Memory B cell (primary cell): ENCODE results near the gene GNG10.
"Not testable (repeated sequence)": the region's sequence is repeated elsewhere in the genome, so short reads cannot be mapped to it uniquely, and the experiment has no call there.

Experiments used
- ATAC-seq: fragments of 150-1000 bp; cut with Tn5 transposase; 2 replicates; pipeline ENCODE4 v1.10.0; 2021; ENCODE audit warnings: low read depth, mild to moderate bottlenecking, moderate library complexity
- DNase-seq, 2 donors: peaks; one replicate each; pipeline ENCODE4 v3.0.0; 2022; ENCODE audit warnings: low spot score in 2 of 2
- H3K27ac Mint-ChIP-seq: one replicate; pipeline ENCODE4 v1.8.0; 2022; ENCODE audit warnings: mild to moderate bottlenecking, moderate library complexity, mixed read lengths
- H3K27me3 Mint-ChIP-seq: one replicate; pipeline ENCODE4 v1.8.0; 2022; ENCODE audit warnings: mixed read lengths
- H3K36me3 Mint-ChIP-seq: one replicate; pipeline ENCODE4 v1.8.0; 2022; ENCODE audit warnings: mild to moderate bottlenecking, mixed read lengths
- H3K4me1 Mint-ChIP-seq: one replicate; pipeline ENCODE4 v1.8.0; 2022; ENCODE audit warnings: mixed read lengths
- H3K4me3 Mint-ChIP-seq: one replicate; pipeline ENCODE4 v1.8.0; 2022; ENCODE audit warnings: mild to moderate bottlenecking, moderate library complexity, mixed read lengths
- H3K9me3 Mint-ChIP-seq: one replicate; pipeline ENCODE4 v1.8.0; 2022; ENCODE audit warnings: mixed read lengths

Gene GNG10

GRCh38 chr9:111661150-111661801 is at the start of gene GNG10:
Gene GNG10 (plus strand): TSS chr9:111661605. CDS start chr9:111661635, 30 bp downstream.
- Mint-ChIP-seq H3K27me3 (no peaks in the 10 kb centered on the region), H3K4me1 (peaks cover 23% of the 10 kb centered on the region)

GRCh38 chr9:111613436-111614040 is 47.9 kb upstream of the GNG10 start:
- Mint-ChIP-seq H3K36me3 (no peaks in the 10 kb centered on the region), H3K27me3 (peaks cover 21% of the 10 kb centered on the region), H3K4me3 (no peak overlapping the region), H3K27ac (no peak overlapping the region), H3K4me1 (no peaks in the 10 kb centered on the region), H3K9me3 (no peaks in the 10 kb centered on the region)
- DNase-seq (no peak), ATAC-seq (no peak)

More at GRCh38 chr9:111661150-111661801, at the start of gene GNG10:
- ATAC-seq: peak; percentile 92
- Mint-ChIP-seq H3K9me3 (no peaks in the 10 kb centered on the region), H3K4me3 (peak within 1 kb of the TSS; percentile 90), H3K36me3 (peaks cover 5% of the 10 kb centered on the region), H3K27ac (peak within 1 kb of the TSS; percentile 59)
- peak; percentile 50 to 72 for DNase-seq

GRCh38 chr9:111615928-111616327 is 45.5 kb upstream of the GNG10 start:
- H3K4me3 Mint-ChIP-seq: no peak overlapping the region
- no peaks in the 10 kb centered on the region for H3K36me3 Mint-ChIP-seq
- no peaks in the 10 kb centered on the region for H3K9me3 Mint-ChIP-seq
- H3K4me1 Mint-ChIP-seq: no peaks in the 10 kb centered on the region
- DNase-seq: no peak
- peaks cover 12% of the 10 kb centered on the region for H3K27me3 Mint-ChIP-seq
- H3K27ac Mint-ChIP-seq: no peak overlapping the region
- no peak for ATAC-seq

- H3K36me3 Mint-ChIP-seq, H3K4me3 Mint-ChIP-seq, H3K4me1 Mint-ChIP-seq, DNase-seq, H3K27ac Mint-ChIP-seq, H3K9me3 Mint-ChIP-seq, ATAC-seq: not testable (repeated sequence)
- H3K27me3 Mint-ChIP-seq: peaks cover 11% of the 10 kb centered on the region
Observed at GRCh38 chr9:111617349-111617748, 44.1 kb upstream of the GNG10 start.

GRCh38 chr9:111621895-111622480 is 39.4 kb upstream of the GNG10 start:
- no peak overlapping the region for H3K27ac Mint-ChIP-seq
- H3K9me3 Mint-ChIP-seq: no peaks in the 10 kb centered on the region
- peak; percentile 56 for ATAC-seq

GRCh38 chr9:111622626-111623025 is 38.8 kb upstream of the GNG10 start:
- Mint-ChIP-seq H3K36me3 (no peaks in the 10 kb centered on the region), H3K9me3 (no peaks in the 10 kb centered on the region), H3K4me3 (no peak overlapping the region), H3K4me1 (no peaks in the 10 kb centered on the region), H3K27me3 (peaks cover 4% of the 10 kb centered on the region), H3K27ac (no peak overlapping the region)
- no peak for DNase-seq
- no peak for ATAC-seq

More at GRCh38 chr9:111621895-111622480, 39.4 kb upstream of the GNG10 start:
- Mint-ChIP-seq H3K4me3 (no peak overlapping the region), H3K36me3 (no peaks in the 10 kb centered on the region), H3K27me3 (peaks cover 4% of the 10 kb centered on the region), H3K4me1 (no peaks in the 10 kb centered on the region)
- peak in 1 of 2 donors; percentile 19 for DNase-seq

GRCh38 chr9:111627260-111627963 is 34.0 kb upstream of the GNG10 start:
- no peaks in the 10 kb centered on the region for H3K36me3 Mint-ChIP-seq
- no peak overlapping the region for H3K4me3 Mint-ChIP-seq
- no peaks in the 10 kb centered on the region for H3K9me3 Mint-ChIP-seq
- H3K4me1 Mint-ChIP-seq: peaks cover 9% of the 10 kb centered on the region
- no peak for DNase-seq
- no peak overlapping the region for H3K27ac Mint-ChIP-seq
- peaks cover 3% of the 10 kb centered on the region for H3K27me3 Mint-ChIP-seq
- no peak for ATAC-seq

GRCh38 chr9:111628411-111628810 is 33.0 kb upstream of the GNG10 start:
- no peaks in the 10 kb centered on the region for H3K36me3 Mint-ChIP-seq
- DNase-seq (no peak), ATAC-seq (no peak)
- H3K27me3 Mint-ChIP-seq: peaks cover 1% of the 10 kb centered on the region
- no peak overlapping the region for H3K27ac Mint-ChIP-seq
- H3K4me1 Mint-ChIP-seq: peaks cover 13% of the 10 kb centered on the region
- no peaks in the 10 kb centered on the region for H3K9me3 Mint-ChIP-seq
- H3K4me3 Mint-ChIP-seq: no peak overlapping the region

- H3K4me3 Mint-ChIP-seq: peak overlapping the region; percentile 98
- H3K27me3 Mint-ChIP-seq: peaks cover 1% of the 10 kb centered on the region
- no peaks in the 10 kb centered on the region for H3K9me3 Mint-ChIP-seq
- peak overlapping the region; percentile 95 for H3K27ac Mint-ChIP-seq
- ATAC-seq (peak; percentile 20), DNase-seq (no peak)
- H3K4me1 Mint-ChIP-seq: peaks cover 19% of the 10 kb centered on the region
- peaks cover 2% of the 10 kb centered on the region for H3K36me3 Mint-ChIP-seq
Observed at GRCh38 chr9:111630182-111630963, 31.0 kb upstream of the GNG10 start.

GRCh38 chr9:111630964-111631213 is 30.5 kb upstream of the GNG10 start:
- Mint-ChIP-seq H3K36me3 (peaks cover 2% of the 10 kb centered on the region), H3K27me3 (peaks cover 1% of the 10 kb centered on the region), H3K4me1 (peaks cover 21% of the 10 kb centered on the region), H3K4me3 (peak overlapping the region; percentile 98), H3K9me3 (no peaks in the 10 kb centered on the region), H3K27ac (peak overlapping the region; percentile 95)
- ATAC-seq (no peak), DNase-seq (no peak)

- H3K4me1 Mint-ChIP-seq: peaks cover 21% of the 10 kb centered on the region
- ATAC-seq: peak; percentile 96
Observed at GRCh38 chr9:111631214-111631971, 30.0 kb upstream of the GNG10 start, which contains the start of gene DNAJC25. Gene DNAJC25 (plus strand): TSS chr9:111631334. CDS start chr9:111631408, 74 bp downstream.

GRCh38 chr9:111632060-111632459 is 29.3 kb upstream of the GNG10 start:
- Mint-ChIP-seq H3K27ac (peak overlapping the region; percentile 80), H3K4me3 (peak overlapping the region; percentile 98), H3K4me1 (peaks cover 21% of the 10 kb centered on the region), H3K36me3 (peaks cover 2% of the 10 kb centered on the region), H3K9me3 (no peaks in the 10 kb centered on the region), H3K27me3 (peaks cover 1% of the 10 kb centered on the region)
- no peak for ATAC-seq
- no peak for DNase-seq

More at GRCh38 chr9:111631214-111631971, 30.0 kb upstream of the GNG10 start, which contains the start of gene DNAJC25:
- Mint-ChIP-seq H3K27ac (peak within 1 kb of the TSS; percentile 95), H3K36me3 (peaks cover 2% of the 10 kb centered on the region), H3K4me3 (peak within 1 kb of the TSS; percentile 98), H3K9me3 (no peaks in the 10 kb centered on the region), H3K27me3 (peaks cover 1% of the 10 kb centered on the region)
- peak; percentile 93 to 95 for DNase-seq
